ENCODE measurements around the gene MT1E. TPM values are rescaled to one million over a fixed set of nuclear protein-coding genes. Genes with fewer than 3 reads are reported as not detected.

MT1E gene
- total and polyA plus RNA-seq, 7 experiments from 2014 or later, result 0.45 to 166 (median 4.0) TPM; not detected in 1

- ChIA-PET POLR2A (interaction anchor here (0.6 to 1.4 kb wide), 2 partner anchors 9 to 541 kb away, joined by 3 read pairs; no protein-coding TSS in a partner anchor), CTCF (interaction anchor here (0.6 kb wide), 1 partner anchor 75 kb away, joined by 3 read pairs; no protein-coding TSS in a partner anchor)
- Histone ChIP-seq H3K9me3 (ENCODE audit: control insufficient read depth in 2 of 3, low read length in 3 of 3) (no peaks in the 10 kb centered on the region), H3K27ac (ENCODE audit: low read depth, low read length) (no peak overlapping the region), H3K36me3 (ENCODE audit: control insufficient read depth in 2 of 3, insufficient read depth in 3 of 3, low read length in 3 of 3) (no peaks in the 10 kb centered on the region), H3K4me3 (ENCODE audit: low read length) (no peak overlapping the region), H3K27me3 (ENCODE audit: control insufficient read depth in 2 of 2, insufficient read depth in 2 of 2, low read length in 2 of 2) (peaks cover 0 to 2% of the 10 kb centered on the region in 2 donors), H3K4me1 (ENCODE audit: control insufficient read depth in 2 of 2, insufficient read depth in 2 of 2, low read length in 2 of 2) (peaks cover 0 to 13% of the 10 kb centered on the region in 2 donors)
- Mint-ChIP-seq H3K4me1 (peaks cover 12 to 29% (median 16%) of the 10 kb centered on the region in 7 donors), H3K27me3 (peaks cover 19 to 25% (median 23%) of the 10 kb centered on the region in 5 donors), H3K36me3 (peaks cover 0 to 2% (median 0%) of the 10 kb centered on the region in 5 donors), H3K27ac (no peak overlapping the region), H3K9me3 (no peaks in the 10 kb centered on the region), H3K4me3 (peak overlapping the region in 5 of 10 donors; percentile 12 to 98 (median 88))
- intact Hi-C loops (cut with micrococcal nuclease), result loop anchor here in 1 of 2 donors (5.0 kb wide), 1 partner anchor 49 kb away; no protein-coding TSS in a partner anchor
- DNase-seq (no peak), ATAC-seq (no peak)
Measured at GRCh38 chr16:56626685-56627084, 1.1 kb downstream of the MT1E start.

GRCh38 chr16:56628486-56629350 lies 3.1 kb downstream of the MT1E start:
- Mint-ChIP-seq H3K27ac (no peak overlapping the region), H3K4me3 (no peak overlapping the region), H3K9me3 (peaks cover 0 to 2% (median 0%) of the 10 kb centered on the region in 11 donors), H3K27me3 (peaks cover 34 to 41% (median 40%) of the 10 kb centered on the region in 5 donors), H3K4me1 (peaks cover 15 to 35% (median 23%) of the 10 kb centered on the region in 7 donors), H3K36me3 (peaks cover 0 to 4% (median 0%) of the 10 kb centered on the region in 5 donors)
- Histone ChIP-seq H3K36me3 (ENCODE audit: control insufficient read depth in 2 of 3, insufficient read depth in 3 of 3, low read length in 3 of 3) (no peaks in the 10 kb centered on the region), H3K27me3 (ENCODE audit: control insufficient read depth in 2 of 2, insufficient read depth in 2 of 2, low read length in 2 of 2) (peaks cover 0 to 15% of the 10 kb centered on the region in 2 donors), H3K27ac (ENCODE audit: low read depth, low read length) (no peak overlapping the region), H3K4me3 (ENCODE audit: low read length) (no peak overlapping the region), H3K4me1 (ENCODE audit: control insufficient read depth in 2 of 2, insufficient read depth in 2 of 2, low read length in 2 of 2) (peaks cover 4 to 13% of the 10 kb centered on the region in 2 donors), H3K9me3 (ENCODE audit: control insufficient read depth in 2 of 3, low read length in 3 of 3) (no peaks in the 10 kb centered on the region)
- ChIA-PET POLR2A (no interaction called here), CTCF (interaction anchor here (0.6 kb wide), 2 partner anchors 24 to 78 kb away, joined by 3 to 5 read pairs; no protein-coding TSS in a partner anchor)
- DNase-seq (no peak), ATAC-seq (no peak)
- intact Hi-C loops (cut with micrococcal nuclease), result loop anchor here in 1 of 2 donors (5.0 kb wide), 1 partner anchor 51 kb away; no protein-coding TSS in a partner anchor

- Mint-ChIP-seq H3K4me1 (peaks cover 15 to 36% (median 23%) of the 10 kb centered on the region in 7 donors), H3K27me3 (peaks cover 41 to 50% (median 48%) of the 10 kb centered on the region in 5 donors), H3K27ac (no peak overlapping the region), H3K4me3 (no peak overlapping the region), H3K36me3 (peaks cover 0 to 4% (median 0%) of the 10 kb centered on the region in 5 donors), H3K9me3 (peaks cover 0 to 2% (median 0%) of the 10 kb centered on the region in 11 donors)
- ATAC-seq (no peak), DNase-seq (no peak)
- intact Hi-C loops (cut with micrococcal nuclease), result loop anchor here in 1 of 2 donors (5.0 kb wide), 1 partner anchor 52 kb away; no protein-coding TSS in a partner anchor
- H3K9me3 ChIP-seq (ENCODE audit: control insufficient read depth in 2 of 3, low read length in 3 of 3), result no peaks in the 10 kb centered on the region
- no peaks in the 10 kb centered on the region for H3K36me3 ChIP-seq (ENCODE audit: control insufficient read depth in 2 of 3, insufficient read depth in 3 of 3, low read length in 3 of 3)
- POLR2A ChIA-PET, result no interaction called here
- CTCF ChIA-PET, result interaction anchor here (0.6 kb wide), 1 partner anchor 77 kb away, joined by 3 read pairs; no protein-coding TSS in a partner anchor
- H3K27ac ChIP-seq (ENCODE audit: low read depth, low read length), result no peak overlapping the region
- no peak overlapping the region for H3K4me3 ChIP-seq (ENCODE audit: low read length)
- H3K4me1 ChIP-seq (ENCODE audit: control insufficient read depth in 2 of 2, insufficient read depth in 2 of 2, low read length in 2 of 2), result peaks cover 4 to 14% of the 10 kb centered on the region in 2 donors
- H3K27me3 ChIP-seq (ENCODE audit: control insufficient read depth in 2 of 2, insufficient read depth in 2 of 2, low read length in 2 of 2), result peaks cover 3 to 19% of the 10 kb centered on the region in 2 donors
Measured at GRCh38 chr16:56629531-56629930, 4.0 kb downstream of the MT1E start.

- no peak overlapping the region for H3K4me3 ChIP-seq (ENCODE audit: low read length)
- peaks cover 3 to 24% of the 10 kb centered on the region in 2 donors for H3K27me3 ChIP-seq (ENCODE audit: control insufficient read depth in 2 of 2, insufficient read depth in 2 of 2, low read length in 2 of 2)
- intact Hi-C loops (cut with micrococcal nuclease), result no loop called here
- ATAC-seq (peak; percentile 35), DNase-seq (no peak)
- Mint-ChIP-seq H3K9me3 (peaks cover 0 to 4% (median 0%) of the 10 kb centered on the region in 11 donors), H3K36me3 (peaks cover 0 to 4% (median 0%) of the 10 kb centered on the region in 5 donors), H3K4me3 (no peak overlapping the region), H3K27ac (no peak overlapping the region), H3K4me1 (peaks cover 15 to 36% (median 24%) of the 10 kb centered on the region in 7 donors), H3K27me3 (peaks cover 47 to 55% (median 49%) of the 10 kb centered on the region in 5 donors)
- POLR2A ChIA-PET, result interaction anchor here (0.7 to 1.5 kb wide), 2 partner anchors 13 to 110 kb away, joined by 3 to 4 read pairs; no protein-coding TSS in a partner anchor
- peaks cover 4 to 16% of the 10 kb centered on the region in 2 donors for H3K4me1 ChIP-seq (ENCODE audit: control insufficient read depth in 2 of 2, insufficient read depth in 2 of 2, low read length in 2 of 2)
- H3K9me3 ChIP-seq (ENCODE audit: control insufficient read depth in 2 of 3, low read length in 3 of 3), result no peaks in the 10 kb centered on the region
- H3K36me3 ChIP-seq (ENCODE audit: control insufficient read depth in 2 of 3, insufficient read depth in 3 of 3, low read length in 3 of 3), result no peaks in the 10 kb centered on the region
- CTCF ChIA-PET, result no interaction called here
- H3K27ac ChIP-seq (ENCODE audit: low read depth, low read length), result no peak overlapping the region
Measured at GRCh38 chr16:56630134-56630533, 4.6 kb downstream of the MT1E start.

- H3K4me3 ChIP-seq (ENCODE audit: low read length), result no peak overlapping the region
- intact Hi-C loops (cut with micrococcal nuclease), result no loop called here
- H3K27me3 ChIP-seq (ENCODE audit: control insufficient read depth in 2 of 2, insufficient read depth in 2 of 2, low read length in 2 of 2), result peaks cover 3 to 28% of the 10 kb centered on the region in 2 donors
- CTCF ChIA-PET, result interaction anchor here (0.7 kb wide), 1 partner anchor 81 kb away, joined by 4 read pairs; no protein-coding TSS in a partner anchor
- H3K27ac ChIP-seq (ENCODE audit: low read depth, low read length), result no peak overlapping the region
- no peaks in the 10 kb centered on the region for H3K36me3 ChIP-seq (ENCODE audit: control insufficient read depth in 2 of 3, insufficient read depth in 3 of 3, low read length in 3 of 3)
- ATAC-seq (no peak), DNase-seq (no peak)
- Mint-ChIP-seq H3K36me3 (peaks cover 0 to 4% (median 0%) of the 10 kb centered on the region in 5 donors), H3K4me1 (peaks cover 13 to 37% (median 23%) of the 10 kb centered on the region in 7 donors), H3K27me3 (peaks cover 52 to 62% (median 55%) of the 10 kb centered on the region in 5 donors), H3K4me3 (peak overlapping the region in 5 of 10 donors; percentile 70 to 85 (median 71)), H3K9me3 (peaks cover 0 to 4% (median 0%) of the 10 kb centered on the region in 11 donors), H3K27ac (no peak overlapping the region)
- POLR2A ChIA-PET, result interaction anchor here (0.9 to 1.5 kb wide), 2 partner anchors 12 to 45 kb away, joined by 4 read pairs; no protein-coding TSS in a partner anchor
- H3K9me3 ChIP-seq (ENCODE audit: control insufficient read depth in 2 of 3, low read length in 3 of 3), result no peaks in the 10 kb centered on the region
- H3K4me1 ChIP-seq (ENCODE audit: control insufficient read depth in 2 of 2, insufficient read depth in 2 of 2, low read length in 2 of 2), result peaks cover 4 to 11% of the 10 kb centered on the region in 2 donors
Measured at GRCh38 chr16:56631197-56631596, 5.6 kb downstream of the MT1E start.

GRCh38 chr16:56631832-56632155 lies 6.2 kb downstream of the MT1E start:
- Histone ChIP-seq H3K4me1 (ENCODE audit: control insufficient read depth in 2 of 2, insufficient read depth in 2 of 2, low read length in 2 of 2) (peaks cover 4 to 10% of the 10 kb centered on the region in 2 donors), H3K27ac (ENCODE audit: low read depth, low read length) (no peak overlapping the region), H3K9me3 (ENCODE audit: control insufficient read depth in 2 of 3, low read length in 3 of 3) (no peaks in the 10 kb centered on the region), H3K36me3 (ENCODE audit: control insufficient read depth in 2 of 3, insufficient read depth in 3 of 3, low read length in 3 of 3) (no peaks in the 10 kb centered on the region), H3K27me3 (ENCODE audit: control insufficient read depth in 2 of 2, insufficient read depth in 2 of 2, low read length in 2 of 2) (peaks cover 3 to 34% of the 10 kb centered on the region in 2 donors), H3K4me3 (ENCODE audit: low read length) (no peak overlapping the region)
- Mint-ChIP-seq H3K4me1 (peaks cover 13 to 38% (median 24%) of the 10 kb centered on the region in 7 donors), H3K27ac (no peak overlapping the region), H3K27me3 (peaks cover 58 to 68% (median 61%) of the 10 kb centered on the region in 5 donors), H3K9me3 (peaks cover 0 to 4% (median 0%) of the 10 kb centered on the region in 11 donors), H3K4me3 (peak overlapping the region; percentile 25 to 88 (median 73)), H3K36me3 (peaks cover 0 to 4% (median 0%) of the 10 kb centered on the region in 5 donors)
- CTCF ChIA-PET, result interaction anchor here (0.7 to 0.8 kb wide), 2 partner anchors 30 to 81 kb away, joined by 3 to 4 read pairs; no protein-coding TSS in a partner anchor
- POLR2A ChIA-PET, result interaction anchor here (1.0 to 1.5 kb wide), 2 partner anchors 8 to 12 kb away, joined by 4 to 5 read pairs; no protein-coding TSS in a partner anchor
- DNase-seq (no peak), ATAC-seq (no peak)
- intact Hi-C loops (cut with micrococcal nuclease), result no loop called here
